NK-92 (cell line): ENCODE data around the gene ZNF280C.

ENCODE experiments used
- DNase-seq: peaks from one replicate; lab custom pipeline; 2025; ENCODE audit not compliant: unreplicated experiment; lab: John Stamatoyannopoulos, UW

ZNF280C gene

GRCh38 chrX:130179579-130180215, 89.0 kb downstream of the ZNF280C start:
- DNase-seq = no peak

DNA sequence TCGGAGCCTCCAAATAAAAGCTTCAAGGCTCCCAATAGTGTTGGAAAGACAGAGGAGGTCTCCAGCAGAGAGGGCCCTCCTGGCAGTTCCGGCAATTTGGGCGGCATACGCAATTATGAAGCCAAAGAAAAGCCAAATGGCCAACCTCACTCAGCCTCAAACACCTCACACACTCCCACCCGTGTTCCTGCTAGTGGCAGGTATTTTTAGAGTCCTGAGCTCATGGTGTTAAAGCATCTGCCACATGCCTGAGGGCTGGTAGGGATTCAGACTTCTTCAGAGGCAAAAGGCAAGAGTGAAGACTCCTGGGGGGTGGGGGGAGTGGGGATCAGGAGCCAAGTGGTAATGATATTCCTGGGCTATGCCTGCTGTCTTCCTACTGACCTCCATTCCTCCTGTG, 89.5 kb downstream of the ZNF280C start:
- no peak for DNase-seq

- DNase-seq = no peak
These were observed 91.8 kb downstream of the ZNF280C start for GRCh38 chrX:130176942-130177341.

DNA sequence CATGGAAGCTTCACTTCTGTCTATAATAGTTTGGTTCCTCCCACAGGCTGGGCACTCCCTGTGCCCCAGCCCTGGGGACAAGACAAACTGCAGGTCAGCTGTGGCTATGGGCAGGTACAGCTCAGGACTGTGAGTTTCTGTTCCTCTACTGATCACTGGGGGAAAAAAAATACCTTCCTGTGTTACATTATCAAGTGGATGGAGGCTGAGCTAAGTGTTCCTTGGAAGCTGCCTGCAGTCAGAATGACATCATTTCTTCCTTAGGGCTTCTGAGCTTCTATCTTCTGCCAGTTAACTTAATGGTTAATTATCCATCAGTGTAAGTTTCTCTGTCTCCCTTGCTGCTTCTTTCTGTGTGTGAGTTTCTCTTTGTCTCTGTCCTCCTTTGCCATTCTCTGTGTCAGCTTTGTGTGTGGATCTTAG, 92.3 kb downstream of the ZNF280C start:
- no peak for DNase-seq

DNA sequence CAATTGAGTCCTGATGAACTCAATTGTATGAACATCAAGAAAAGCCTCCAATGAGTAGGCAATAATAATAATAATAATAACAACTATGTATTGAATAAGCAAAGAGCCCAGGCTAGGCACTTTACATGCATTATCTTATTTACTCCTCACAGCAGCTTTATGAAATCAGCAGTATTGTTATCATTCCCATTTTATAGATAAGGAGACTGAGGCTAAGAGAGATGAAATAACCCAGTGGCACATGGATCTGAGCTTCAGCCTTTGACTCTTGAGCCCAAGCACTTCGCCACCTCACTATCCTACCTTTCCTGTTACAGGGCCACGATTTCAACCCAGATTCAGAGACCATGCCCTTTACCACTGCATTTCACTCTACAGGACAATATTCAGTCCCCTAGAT, 93.8 kb downstream of the ZNF280C start:
- no peak for DNase-seq

DNA sequence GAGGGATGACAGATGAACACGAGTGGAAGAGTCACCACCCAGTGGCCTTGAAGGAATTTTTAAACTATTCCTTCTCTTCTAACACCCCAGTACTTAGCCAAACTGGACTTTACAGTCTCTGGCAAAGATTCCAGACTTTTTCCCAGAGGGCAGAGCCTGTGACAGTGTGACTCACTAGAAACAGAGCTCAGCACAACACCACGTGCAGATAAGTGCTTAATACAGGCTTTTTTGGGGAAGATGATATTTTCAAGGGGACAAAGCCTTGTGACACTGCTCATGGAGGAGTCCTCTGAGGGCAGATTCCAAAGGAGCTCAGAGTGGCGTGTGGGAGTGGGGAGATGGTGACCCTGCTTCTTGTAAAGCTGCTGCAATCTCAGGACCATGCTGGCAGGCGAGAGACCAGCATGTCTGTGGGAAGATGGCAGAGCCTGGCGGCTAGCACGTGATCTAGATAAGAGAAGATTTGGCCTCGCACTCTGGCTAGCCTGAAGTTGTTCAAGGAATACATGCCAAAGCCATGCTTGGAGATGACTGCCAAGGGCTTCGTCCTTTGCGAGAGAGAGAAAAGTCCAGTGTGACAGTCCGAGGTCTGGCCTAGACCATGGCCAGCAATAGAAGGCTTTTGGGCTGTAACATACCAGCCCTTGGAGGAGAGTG, 94.5 kb downstream of the ZNF280C start:
- DNase-seq = no peak

GRCh38 chrX:130173190-130173895, 95.4 kb downstream of the ZNF280C start:
- DNase-seq = no peak

DNA sequence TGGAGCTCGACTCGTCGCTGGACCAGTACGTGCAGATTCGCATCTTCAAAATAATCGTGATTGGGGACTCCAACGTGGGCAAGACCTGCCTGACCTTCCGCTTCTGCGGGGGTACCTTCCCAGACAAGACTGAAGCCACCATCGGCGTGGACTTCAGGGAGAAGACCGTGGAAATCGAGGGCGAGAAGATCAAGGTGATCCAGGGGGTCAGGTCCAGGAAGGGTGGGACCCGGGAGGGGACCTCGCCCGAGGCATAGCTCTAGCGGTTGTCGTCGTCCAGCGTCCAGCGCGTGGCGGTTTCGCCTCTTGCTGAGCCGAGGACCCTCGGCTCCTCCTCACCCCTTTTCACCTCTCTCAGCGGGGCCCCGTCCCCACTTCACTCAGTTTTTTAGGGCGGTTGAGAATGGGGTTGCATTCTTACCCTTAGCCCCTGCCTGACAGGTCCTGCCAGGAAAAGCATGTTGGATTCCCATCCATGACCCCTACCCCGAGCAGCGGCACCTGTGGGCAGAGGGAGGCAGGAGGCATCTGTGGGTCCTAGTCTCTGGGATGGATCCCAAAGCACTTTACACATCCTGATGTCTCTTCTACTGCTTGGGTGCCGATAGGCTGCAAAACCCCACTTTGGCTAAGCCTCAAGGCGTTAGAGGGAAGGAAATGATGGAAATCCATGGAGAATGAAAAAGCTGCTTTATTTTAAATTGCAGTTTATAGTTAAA, 96.4 kb downstream of the ZNF280C start:
- no peak for DNase-seq

GRCh38 chrX:130171446-130172126, 97.1 kb downstream of the ZNF280C start, which contains the start of gene RAB33A:
TSS of gene RAB33A (plus strand) at chrX:130171962. CDS start at chrX:130172063, 101 bp downstream.
- DNase-seq = no peak

DNA sequence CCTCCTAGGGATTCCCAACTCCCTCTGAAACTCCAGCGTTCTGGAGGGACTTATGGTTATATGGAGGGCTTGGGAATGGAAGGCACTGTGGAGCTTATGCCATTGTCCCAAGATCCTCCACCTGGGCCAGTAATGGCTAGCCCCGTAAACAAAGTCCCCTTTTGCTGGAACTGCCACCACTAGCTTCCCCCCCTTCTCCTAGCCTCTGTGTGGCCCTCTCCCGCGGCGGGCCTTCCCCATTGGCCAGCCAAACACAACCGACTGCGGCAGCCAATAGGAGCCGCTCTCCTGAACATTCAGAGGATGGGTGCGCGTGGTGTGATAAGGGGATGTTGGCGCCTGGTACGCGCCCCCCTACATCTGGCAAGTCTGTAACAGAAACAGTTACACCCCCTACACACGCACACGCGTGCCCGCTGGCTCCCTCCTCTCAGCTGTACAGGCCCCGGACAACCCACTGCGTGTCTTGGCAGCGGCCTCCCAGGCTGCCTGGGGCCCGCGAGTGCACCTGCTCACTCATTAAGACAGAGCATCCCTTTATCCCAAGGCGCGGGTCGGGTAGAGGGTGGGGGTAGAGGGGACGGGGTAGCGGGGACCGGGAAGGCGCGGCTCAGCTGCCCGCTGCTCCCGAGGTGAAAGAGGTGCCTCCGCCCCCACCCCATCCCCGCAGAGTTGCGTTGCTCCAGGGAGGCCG, 97.8 kb downstream of the ZNF280C start:
- DNase-seq = no peak

- no peak for DNase-seq
These were observed 101.7 kb downstream of the ZNF280C start for GRCh38 chrX:130167040-130167439.

DNA sequence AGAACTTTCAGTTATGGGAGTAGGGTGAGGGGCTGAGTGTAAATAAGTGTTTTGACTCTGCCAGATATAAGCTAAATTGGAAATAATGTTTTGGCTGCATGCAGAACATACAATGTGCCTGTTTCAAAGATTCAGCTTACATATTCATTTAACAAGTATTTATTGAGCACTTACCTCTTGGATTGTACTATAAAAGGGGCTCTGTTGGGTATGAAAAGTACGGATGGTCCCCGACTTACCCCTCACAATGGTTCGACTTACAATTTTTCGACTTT, 102.3 kb downstream of the ZNF280C start:
- no peak for DNase-seq

GRCh38 chrX:130165703-130166502, 102.8 kb downstream of the ZNF280C start, which contains the start of gene AIFM1:
TSS of gene AIFM1 (minus strand) at chrX:130165841. CDS start at chrX:130165656, 185 bp downstream.
- peak; percentile 43 for DNase-seq

- no peak for DNase-seq
These were observed 103.5 kb downstream of the ZNF280C start for GRCh38 chrX:130165181-130165702.

DNA sequence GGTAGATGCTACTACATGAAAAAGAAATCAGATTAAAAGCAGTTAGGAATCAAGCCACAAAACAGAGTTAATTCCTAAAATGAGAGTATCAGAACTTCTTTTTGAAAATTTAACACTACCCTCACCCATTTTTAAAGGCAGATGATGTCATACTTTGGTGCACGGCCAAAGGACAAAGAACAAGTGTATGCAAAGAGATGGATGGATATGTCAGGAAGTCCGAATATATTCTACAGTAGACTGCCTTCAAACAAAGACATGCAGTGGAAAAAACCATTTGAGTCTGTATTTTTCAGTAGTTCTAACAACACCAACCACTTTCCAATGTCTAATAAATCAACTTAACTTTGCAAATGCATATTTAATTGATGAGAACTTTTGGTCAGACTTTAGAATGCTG, 105.3 kb downstream of the ZNF280C start:
- no peak for DNase-seq

- no peak for DNase-seq
These were observed 106.5 kb downstream of the ZNF280C start for GRCh38 chrX:130162094-130162735.

DNA sequence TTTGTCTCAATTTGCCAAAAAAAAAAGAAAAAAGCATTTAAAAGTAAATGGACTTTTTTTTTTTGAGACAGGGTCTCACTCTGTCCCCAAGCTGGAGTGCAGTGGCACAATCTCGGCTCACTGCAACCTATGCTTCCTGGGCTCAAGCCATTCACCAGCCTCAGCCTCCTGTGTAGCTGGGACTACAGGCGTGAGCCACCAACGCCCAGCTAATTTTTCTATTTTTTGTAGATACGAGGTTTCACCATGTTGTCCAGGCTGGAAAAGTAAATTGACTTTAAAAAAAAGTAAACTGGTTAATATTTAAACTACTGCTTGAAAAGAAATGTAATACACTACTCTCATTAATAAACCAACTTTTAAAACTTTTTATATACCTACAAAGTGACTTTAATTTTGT, 108.9 kb downstream of the ZNF280C start:
- DNase-seq = no peak

- no peak for DNase-seq
These were observed 110.4 kb downstream of the ZNF280C start for GRCh38 chrX:130158311-130158710.

GRCh38 chrX:130155564-130155963, 113.1 kb downstream of the ZNF280C start:
- DNase-seq = no peak
